Colon (tissue), 2 donors: ENCODE measurements around the gene COL27A1.

ENCODE experiments used
- FAIRE-seq: peaks from 2 replicates; lab custom pipeline; 2012; peaks lifted over from hg19 to GRCh38; lab: Jason Lieb, UNC
- donor health status: control.
- donor health status: control.

The COL27A1 gene

DNA sequence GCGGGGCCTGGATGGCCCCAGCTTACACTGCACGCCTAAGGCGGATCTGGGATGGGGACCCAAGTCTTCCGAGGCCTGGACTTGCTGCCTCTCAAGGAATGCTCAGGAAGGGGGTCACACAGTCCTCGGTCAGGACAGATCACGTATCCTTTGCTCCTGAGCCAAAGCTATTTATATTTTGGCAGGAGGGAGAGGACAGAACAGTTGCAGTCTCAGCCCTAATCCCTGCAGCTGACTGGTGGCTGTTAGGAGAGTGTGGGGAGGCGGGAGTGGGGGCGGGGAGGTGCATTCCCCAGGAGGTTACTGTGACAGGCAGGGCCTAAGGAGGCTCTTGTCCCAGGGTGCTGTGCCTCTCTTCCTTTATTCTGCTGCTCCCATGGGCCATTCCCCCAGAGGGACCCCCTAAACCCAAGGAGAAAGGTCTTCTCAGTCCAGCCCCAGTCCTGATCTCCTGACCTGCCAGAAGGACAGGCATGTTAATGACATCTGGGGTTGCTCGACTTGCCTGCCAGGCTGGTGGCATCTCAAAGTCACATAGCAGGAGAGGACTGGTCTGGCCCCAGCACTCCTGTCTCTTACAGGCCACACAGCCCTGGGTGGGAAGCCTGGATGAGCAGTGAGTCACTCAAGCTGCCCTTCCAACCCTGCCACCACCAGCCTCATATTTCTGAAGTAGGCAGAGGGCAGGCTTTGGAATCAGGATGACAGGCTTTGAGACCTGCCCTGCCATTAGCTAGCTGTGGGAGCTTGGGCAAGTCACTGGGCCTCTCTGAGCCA, 51.9 kb downstream of the COL27A1 start:
- FAIRE-seq: no peak

DNA sequence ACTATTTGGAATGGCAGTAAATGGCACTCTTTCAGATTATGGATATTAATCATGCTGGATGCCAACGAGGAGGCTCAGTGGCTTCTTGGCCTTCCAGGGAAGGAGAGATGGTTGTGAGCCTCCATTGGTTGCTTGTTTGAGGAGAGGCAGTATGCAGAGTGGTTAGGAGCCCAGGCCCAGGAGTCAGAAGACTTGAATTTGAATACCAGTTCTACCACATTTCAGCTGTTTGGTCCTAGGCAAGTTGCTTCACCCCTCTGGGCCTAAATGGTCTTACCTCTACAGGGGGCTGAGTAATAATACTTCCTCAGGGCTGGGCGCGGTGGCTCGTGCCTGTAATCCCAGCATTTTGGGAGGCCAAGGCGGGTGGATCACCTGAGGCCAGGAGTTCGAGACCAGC, 52.5 kb downstream of the COL27A1 start:
- FAIRE-seq: no peak

DNA sequence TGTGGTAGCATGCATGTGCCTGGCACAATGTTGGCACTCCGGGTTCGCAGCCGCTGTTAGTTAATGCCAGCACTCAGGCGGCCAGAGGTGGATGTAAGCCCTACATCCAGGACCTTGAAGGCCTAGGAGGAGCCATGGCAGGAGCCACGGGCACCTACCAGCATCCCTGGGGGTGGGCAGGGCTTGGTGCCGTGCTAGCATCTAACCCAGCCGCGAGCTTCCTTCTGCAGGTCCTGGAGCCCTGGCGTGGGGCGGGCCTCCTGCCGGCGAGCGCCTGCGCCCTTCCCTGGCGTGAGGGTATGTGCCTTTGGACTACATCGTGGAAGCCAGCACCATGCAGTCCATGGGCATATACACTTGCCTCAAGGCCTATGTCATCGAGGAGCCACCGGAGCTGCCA, 53.8 kb downstream of the COL27A1 start:
- no peak for FAIRE-seq

DNA sequence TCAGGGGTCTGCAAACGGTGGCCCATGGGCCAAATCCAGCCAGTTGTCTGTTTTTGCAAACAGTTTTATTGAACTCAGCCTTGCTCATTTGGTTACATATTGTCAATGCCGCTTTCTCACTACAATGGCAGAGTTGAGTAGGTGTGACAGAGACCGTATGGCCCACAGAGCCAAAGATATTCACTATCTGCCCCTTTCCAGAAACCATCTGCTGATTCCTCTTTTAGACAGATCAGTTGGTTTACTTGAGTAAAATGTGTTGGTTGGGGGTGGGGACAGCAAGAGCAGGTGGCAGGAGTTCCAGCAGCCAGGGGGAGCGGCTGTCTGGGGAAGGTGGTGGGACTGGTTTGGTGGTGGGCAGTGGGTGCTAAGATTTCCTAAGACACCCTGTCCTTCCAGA, 54.8 kb downstream of the COL27A1 start:
- FAIRE-seq: no peak

DNA sequence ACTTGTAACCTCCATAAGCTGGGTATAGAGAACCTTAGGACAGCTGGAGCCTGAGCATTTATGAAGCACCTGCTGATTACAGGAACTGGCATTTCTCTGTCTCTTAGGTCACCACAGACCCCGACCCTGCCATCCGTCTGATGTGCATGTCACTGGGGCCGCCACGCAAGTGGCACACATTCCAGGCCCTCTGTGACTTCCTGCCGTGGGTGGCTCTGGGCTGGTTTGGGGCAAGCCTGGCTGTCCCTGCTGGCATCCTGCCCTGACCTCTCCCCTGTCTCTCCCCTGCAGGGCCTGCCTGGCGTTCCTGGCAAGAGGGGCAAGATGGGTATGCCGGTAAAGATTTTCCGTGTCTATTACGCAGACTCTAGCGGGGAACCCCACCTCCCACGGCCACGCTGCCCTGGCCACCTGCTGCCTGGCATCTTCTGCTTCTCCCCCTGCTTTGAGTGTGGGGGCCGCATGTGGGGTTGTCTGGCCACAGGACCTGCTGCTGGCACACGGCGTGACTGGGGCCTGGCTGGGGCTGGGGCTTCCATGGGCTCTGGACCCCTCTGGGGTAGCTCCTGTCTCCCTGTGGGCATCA, 55.4 kb downstream of the COL27A1 start:
- no peak for FAIRE-seq

DNA sequence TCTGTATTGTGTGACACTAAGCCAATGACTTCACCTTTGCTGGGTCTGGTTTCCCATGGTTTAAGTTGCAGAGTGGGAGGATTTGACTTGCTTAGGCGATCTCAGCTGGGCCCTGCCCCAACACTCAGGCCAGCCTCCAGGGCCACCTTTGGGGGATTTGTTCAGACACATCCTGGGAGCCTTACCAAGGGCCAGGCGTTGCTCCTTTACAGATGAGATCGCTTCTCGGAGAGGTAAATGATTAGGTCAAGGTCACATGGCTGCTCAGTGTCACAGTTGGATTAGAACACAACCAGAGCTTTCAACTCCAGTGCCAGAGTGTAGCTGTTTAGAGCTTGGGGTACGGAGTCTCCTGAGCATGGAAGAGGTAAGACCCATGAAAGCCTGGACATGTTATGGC, 57.5 kb downstream of the COL27A1 start:
- no peak for FAIRE-seq

DNA sequence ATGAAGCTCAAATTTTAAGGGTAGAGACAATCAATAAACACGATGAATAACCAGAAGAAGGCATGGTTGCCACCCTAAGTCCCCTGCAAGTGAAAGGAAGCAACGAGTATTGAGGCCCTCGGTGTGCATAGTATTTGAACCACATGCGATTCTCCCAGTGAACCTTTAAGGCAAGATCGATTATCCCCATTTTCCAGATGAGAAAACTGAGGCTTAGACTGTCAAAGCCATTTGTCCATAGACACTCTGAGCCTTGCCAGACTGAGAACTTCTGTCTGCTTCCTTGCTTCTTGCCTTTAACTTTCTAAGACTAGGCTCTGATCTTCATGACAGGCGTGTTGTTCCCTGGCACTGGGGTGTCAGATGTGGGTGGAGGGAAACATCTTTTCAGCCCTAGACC, 58.2 kb downstream of the COL27A1 start:
- FAIRE-seq: no peak

DNA sequence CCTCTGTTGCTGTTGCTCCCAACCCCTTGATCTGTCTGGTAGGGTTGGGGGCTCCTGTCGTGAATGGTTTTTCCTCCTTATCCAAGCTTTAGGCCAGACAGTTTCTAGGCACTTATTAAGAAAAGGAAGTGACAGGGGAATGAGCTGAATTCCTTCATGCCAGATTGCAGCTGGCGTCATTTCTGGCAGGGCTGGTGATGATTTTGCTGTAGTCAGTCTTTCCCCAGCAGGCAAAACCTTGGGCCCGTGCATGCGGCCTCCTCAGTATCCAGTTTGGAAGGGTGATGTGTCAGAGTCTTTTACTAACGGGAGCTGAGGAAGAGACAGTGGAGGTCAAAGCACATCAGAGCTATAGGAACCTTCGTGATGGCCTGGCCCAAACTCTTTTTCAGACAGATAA, 58.8 kb downstream of the COL27A1 start:
- FAIRE-seq: no peak

DNA sequence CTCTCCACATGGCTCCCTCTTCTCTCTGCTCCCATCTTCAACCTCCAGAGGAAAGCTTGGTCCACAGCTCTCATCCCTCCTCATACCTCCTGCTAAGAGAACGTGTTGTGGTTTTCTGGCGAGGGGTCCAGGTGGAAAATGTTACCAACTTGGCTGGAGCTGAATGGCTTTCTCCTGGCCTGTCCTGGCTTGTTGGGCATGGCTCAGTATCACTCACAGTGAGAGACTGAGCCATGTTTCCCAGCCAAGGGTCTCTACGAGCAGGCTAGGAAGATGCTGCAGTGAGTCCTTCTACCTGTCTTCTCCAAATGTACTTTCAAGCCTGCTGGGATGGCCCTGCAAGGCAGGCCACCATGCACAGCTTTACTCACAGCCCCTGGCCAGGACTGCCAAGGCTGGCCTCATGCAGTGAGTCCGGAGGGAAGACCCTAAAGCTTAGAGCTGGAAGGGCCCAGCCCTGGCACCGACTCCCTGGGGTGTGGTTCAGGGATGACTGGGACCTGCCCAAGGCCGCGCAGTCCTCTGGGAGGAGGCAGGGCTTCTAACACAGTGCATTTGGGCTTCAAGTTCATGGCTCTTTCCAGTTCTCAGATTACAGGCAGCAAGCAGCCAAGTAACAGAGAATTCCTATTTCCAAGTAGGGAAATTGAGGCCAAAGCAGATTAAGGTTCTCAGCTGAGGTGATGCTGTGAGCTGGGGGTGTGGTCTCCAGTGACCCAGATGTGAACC, 59.5 kb downstream of the COL27A1 start:
- FAIRE-seq: no peak

DNA sequence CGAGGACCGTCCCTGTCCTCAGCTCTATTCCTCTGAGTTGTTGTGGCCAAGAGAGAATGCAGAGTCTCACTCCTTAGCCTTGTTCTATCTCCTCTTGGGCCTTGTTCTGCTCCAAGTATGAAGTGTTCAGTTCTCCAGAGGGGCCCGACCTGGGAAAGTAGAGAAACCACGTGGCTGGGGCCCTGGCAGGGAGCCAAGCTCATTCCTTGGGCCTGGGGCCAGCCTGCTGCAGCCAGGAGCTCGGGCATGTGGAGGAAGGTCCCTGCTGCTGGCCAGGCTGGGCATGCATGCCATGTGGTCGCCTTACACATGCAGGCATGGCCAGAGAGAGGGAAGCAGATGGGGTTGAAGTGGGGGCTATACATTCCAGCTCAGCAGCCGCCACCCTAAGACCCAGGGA, 60.7 kb downstream of the COL27A1 start:
- FAIRE-seq: no peak

DNA sequence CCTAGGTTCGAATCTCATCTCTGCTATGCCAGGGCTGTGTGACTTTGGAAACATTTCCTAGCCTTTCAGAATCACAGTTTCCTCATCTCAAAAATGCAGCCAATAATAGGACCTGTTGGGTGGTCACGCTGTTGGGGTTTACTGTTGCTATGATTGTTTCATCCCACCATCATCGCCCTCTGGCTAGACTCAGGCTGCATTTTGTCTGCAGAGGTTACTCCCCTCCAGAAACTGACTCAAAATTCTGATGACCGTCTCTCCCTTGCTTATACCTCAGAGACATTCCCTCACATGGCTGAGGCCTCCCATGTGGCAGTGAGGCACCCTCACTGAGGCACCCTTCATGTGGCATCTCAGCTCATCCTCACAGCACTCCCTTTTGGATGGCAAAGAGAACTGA, 61.6 kb downstream of the COL27A1 start:
- no peak for FAIRE-seq

DNA sequence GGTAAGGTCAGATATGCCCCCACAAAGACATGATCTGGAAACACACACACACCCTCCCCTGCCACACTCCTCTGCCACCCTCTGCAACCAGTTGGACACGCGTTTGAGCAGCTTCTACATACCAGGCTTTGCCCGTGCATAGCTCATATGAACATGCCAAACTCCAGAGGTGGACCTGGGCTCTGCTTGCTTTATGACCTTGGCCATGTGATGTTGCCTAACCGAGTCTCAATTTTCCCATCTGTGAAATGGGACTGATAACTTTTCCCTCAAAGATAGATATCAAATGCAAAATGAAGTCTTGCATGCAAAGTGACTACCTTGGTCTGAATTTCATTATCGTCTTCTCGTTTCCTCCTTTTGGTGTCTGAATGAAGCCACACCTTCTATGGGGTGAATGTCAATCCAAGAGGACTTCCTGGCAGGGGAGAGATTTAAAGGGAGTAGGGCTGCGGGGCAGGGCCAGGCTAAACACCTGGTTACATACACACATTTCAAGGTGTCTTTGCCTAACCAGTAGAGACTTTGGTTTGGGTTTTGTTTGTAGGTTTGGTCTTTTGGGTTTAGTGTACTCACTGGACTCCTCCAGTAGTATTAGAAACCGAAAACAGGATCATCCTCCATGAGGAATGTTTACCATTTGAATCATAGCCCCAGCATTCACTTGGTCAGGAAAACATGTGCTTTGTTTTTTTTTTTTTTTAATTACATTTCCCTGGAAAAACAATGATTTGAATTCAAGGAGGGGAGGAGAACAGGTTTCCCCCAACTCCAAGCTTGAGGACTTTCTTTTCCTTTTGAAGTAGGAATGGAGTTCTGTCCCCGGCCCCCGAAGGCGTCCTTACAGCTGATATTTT, 63.2 kb downstream of the COL27A1 start:
- no peak for FAIRE-seq

DNA sequence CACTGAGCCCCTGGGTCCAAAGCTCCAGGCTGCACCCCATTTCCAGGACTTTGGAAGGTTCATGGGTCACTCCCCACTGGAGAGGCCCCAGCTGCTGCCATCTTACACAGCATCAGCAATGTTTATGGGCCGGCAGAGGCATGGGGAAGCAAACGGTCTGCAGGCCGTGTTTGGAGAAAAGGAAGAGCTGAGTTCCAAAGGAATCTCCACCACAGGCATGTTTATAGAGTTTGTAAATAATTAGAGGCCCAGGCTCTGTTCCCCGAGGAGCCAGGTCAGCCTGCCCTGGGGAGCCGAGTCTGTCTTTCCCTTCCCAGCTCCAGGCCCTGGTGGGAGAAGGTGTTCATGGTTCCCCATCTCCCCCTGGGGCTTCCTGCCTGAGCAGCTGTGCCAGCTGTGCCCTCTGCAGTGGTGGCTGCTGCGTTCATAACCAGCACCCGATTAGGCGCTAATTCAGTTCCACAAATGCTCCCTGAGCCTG, 64.8 kb downstream of the COL27A1 start:
- FAIRE-seq: no peak

DNA sequence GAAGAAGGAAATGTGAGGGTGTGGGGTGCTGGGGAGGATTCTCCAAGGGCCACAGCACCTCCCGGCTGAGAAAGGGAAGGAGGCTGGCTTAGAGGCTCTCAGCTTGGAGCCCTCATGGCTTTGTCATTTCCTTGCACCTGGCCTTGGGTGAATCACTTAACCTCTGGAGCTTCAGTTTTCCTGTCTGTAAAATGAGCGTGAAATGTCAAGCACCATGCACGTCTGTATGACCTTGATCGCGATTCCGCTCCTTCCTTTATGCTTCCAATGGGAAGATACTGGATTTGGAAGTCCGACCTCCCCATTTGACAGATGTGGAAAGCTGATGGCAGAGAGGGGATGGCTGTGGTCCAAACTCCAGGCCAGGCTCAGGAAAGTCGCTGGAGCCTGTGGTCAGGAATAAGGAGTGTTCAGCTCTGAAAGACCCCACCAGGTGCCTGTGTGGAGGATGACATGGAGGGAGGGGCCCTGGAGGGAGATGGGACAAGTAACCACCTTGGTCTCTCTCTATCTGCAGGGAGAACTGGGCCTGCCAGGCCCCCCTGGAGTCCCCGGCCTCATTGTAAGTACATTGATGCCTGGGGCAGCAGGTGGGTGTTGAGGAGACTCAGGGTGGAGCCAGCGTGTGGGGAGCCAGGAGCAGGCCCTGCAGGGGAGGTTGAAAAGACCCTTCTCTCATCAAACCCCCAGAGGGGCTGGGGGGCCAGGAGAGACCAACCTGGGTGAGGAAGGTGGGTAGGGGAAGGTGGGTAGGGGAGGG, 66.5 kb downstream of the COL27A1 start:
- FAIRE-seq: no peak

DNA sequence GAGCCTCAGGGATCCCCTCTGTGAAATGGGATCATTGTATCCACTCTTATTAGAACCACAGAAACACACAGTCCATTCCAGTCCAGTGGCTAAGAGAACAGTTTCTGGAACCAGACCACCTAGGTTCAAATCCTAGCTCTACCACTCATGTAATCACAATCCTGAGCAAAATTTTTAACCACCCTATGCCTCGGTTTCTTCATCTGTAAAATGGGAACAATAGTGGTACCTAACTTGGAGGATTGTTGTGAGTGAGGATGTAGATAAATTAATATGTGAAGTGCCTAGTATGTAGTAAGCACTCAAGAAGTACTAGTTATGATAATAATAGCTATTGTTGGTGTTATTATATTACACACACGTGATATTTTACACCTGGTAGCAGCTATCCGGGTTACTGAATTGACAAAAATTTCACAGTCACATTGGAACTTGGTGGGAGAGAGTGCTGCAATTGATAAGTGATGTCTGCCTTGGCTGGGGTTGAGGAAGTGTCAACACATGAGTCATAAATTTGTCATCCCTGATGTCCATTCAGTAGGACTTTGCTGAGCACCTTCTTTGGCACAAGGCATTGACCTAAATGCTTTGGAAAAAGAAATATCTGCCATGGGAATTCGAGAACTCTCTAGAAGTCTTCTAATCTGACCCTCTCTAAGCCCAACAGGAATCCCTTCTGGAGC, 68.4 kb downstream of the COL27A1 start:
- FAIRE-seq: no peak

DNA sequence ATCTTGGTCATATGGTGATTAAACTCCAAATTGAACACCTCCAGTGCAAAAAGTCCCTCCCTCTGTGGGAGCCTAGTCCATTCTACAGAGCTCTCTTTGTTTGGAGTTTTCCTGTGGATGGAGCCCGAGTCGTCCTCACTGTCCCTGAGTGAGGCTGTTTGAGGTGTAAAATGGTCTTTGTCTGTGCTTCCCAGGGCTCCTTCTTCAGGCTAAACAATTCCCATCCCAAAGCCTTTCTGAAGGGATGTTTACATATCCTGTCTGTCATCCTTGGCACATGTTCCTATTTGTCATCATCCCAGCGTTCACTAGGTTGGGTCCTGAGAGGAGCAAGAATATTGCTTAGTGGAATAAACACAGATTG, 68.9 kb downstream of the COL27A1 start:
- no peak for FAIRE-seq

DNA sequence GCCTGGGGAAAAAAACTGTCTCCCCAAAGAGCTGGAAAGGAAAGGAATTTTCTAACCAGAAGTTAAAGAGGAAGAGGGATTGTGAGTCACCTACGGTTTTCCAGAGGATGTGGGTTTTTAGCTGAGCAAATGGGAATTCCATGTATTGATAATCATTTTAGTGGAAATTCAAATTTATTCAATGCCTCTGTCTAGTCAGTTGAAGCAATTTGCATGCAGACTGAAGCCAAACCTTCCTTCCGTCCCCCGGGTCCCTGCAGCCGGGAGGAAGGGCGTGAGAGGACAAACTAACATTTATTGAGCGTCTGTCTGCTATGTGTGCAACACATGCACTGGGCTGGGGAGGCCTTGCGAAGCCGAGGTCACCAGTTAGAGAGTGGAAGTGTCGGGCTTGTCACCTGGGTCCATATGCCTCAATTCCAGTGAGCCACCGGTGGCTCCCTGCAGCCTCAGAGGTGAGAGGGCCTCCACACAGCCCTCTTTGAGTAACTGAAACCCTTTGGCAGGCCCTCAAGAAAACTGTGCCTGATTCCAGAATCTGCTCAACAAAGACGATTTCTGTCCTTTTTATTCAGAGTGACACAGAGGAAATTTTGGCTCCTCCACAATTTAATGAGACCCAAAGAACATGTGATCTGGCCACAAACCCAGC, 70.3 kb downstream of the COL27A1 start:
- FAIRE-seq: no peak

DNA sequence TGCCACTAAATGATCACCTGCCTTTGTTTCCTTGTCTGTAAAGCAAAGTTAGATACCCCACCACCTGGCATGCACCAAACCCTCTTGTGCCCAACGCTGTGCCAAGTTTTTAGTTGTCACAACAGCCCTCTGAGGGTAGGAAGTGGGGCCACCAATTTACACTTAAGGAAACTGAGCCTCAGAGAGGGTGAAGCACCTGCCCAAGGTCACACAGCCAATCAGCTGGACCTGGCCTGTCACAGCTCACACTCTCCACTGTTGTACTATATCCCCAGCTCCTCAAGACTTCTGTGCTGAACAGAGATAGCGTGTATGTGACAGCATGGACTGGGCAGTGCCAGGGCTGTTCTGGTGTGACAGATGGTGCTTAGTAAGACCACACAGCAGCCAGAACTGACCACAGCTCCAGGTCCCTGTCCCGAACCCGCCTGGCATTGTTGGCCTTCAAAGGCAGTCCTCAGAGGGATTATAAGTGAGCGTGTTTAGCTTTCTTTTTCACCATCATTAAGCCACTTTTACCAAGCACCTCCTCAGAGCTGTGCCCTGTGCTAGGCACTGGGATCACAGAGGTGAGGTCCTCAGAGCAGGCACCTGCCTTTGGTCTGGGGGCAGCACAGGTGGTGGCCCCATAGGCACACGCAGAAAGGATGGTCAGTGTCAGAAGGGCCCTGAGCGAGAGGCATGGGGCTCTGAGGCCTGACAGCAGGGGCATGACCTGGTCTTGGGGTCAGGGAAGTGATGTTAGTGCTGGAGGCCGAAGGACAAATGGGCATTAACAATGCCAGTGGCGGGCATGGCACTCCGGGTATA, 71.1 kb downstream of the COL27A1 start:
- FAIRE-seq: no peak

DNA sequence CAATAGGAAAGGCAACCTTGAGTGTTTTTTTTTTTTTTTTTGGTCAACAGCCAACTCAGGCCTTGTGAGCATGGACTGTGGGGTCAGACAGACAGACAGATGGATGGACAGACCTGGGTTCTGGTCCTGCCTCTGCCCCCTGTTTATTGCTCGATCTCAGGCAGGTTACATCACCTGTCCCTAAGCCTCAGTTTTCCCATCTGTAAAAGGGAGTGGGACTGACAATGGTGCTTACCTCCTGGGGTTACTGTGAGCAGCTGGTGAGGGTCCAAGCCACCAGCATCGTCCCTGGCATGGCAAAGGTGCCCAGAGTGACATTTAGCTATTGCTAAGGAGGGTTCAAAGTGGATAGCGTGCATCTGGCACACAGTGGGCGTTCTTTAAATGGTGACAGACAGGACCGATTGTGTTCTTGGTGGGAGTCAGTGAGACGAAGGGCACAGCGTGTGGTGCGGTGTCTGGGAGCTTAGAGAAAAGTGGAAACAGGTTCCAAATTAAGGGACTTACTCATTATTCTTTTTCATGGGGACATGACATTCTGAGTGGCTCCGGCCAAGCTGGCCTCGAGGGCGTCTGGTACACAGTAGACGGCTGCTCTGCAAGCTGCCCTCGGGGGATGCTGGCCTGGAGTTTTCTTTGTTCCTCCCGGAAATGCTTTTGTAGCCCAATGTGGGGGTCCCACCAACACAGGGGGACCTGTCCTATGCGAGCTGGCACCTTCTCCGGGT, 72.1 kb downstream of the COL27A1 start:
- FAIRE-seq: no peak
